GM19468 (cell line): ENCODE results near the gene LCN15.
A peak's percentile ranks its signal among the peaks of the same experiment; 100 is the strongest.
"Not testable (repeated sequence)": the region's sequence is repeated elsewhere in the genome, so short reads cannot be mapped to it uniquely, and the experiment has no call there.

ENCODE experiments used
- ATAC-seq: cut with Tn5 transposase; IDR thresholded peaks from one replicate; pipeline ENCODE4 v1.9.1; 2021; ENCODE audit warnings: mild to moderate bottlenecking, moderate library complexity, moderate number of reproducible peaks; ENCODE audit not compliant: unreplicated experiment; ENCODE audit errors: extremely low read depth

LCN15 gene

DNA sequence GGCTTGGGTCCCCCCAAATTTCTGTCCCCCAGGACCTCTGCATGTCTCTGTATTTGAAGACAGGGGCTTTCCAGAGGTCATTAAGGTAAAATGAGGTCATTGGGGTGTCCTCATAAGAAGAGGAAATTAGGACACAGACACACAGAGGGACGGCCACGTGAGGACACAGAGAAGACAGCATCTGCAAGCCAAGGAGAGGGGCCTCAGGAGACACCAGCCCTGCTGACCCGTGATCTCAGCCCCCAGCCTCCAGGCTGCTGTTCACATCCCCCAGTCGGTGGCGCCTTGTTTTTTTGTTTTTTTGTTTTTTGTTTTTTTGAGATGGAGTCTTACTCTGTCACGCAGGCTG is 30.7 kb upstream of the LCN15 start:
- no peak for ATAC-seq

DNA sequence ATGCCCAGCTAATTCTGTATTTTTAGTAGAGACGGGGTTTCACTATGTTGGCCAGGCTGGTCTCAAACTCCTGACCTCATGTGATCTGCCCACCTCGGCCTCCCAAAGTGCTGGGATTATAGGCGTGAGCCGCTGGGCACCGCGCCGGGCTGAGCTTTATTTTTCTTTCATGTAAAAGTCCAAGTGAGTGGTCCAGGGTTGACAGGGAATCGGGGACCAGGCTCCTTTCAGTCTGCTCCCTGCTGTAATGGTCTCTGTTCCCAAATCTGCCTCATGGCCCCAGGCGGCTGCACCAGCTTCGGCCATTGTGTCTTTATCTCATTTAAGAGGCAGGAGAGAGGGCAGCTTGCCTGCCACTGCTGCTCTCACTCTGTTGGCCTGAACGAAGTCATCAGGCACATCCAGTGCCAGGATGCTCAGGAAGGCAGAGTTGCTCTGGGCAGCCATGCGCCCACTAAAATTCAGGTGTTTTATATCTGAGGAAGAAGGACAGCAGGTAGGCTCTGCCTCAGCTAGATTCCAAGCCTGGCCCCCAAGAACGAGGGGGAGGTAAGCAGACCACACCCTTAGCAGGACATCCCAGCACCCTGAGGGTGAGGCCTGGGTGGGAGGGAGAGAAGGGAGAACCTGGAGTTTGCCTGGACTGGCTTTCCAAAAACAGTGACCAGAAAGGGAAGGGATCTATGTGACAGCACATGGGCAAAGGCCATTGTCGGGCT is 30.1 kb upstream of the LCN15 start:
- ATAC-seq, result no peak

DNA sequence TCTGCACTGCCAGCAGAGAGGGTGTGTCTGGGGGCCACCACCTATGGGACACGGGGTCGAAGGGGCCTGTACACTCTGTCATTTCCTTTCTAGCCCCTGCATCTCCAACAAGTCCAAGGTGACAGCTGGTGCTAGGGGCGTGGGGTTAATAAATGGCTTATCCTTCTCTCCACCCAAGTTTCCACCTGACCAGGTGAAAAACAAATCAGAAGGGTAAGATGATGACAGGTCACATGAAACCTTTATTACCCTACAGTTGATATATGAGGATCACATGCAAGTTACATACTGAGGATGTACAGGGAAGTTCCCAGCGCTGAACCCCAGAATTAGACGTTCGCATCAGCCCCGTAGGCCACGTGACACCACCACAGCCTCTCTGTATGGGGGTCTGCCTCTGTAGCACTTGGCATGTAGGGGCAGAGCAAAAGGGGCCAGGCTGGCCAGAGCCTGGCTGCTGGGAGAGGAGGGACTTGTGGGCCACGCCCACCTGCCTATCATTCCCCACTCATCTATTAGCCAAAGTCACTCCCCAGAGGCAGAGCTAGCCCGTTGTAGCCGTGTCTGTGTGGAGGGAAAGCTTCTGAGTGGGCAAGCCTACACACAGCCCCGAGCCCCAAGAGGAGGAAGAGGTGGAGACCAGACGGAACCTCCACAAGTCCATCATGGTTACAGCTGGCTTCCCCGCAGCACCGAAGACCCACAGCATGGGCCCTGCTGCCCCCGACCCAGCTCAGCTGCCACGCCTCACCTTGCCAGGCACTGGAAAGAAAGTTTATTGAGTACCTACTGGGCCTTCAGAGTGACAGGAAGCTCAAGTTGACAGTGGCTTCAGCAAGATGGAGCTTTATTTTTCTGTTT is 29.0 kb upstream of the LCN15 start:
- no peak for ATAC-seq

DNA sequence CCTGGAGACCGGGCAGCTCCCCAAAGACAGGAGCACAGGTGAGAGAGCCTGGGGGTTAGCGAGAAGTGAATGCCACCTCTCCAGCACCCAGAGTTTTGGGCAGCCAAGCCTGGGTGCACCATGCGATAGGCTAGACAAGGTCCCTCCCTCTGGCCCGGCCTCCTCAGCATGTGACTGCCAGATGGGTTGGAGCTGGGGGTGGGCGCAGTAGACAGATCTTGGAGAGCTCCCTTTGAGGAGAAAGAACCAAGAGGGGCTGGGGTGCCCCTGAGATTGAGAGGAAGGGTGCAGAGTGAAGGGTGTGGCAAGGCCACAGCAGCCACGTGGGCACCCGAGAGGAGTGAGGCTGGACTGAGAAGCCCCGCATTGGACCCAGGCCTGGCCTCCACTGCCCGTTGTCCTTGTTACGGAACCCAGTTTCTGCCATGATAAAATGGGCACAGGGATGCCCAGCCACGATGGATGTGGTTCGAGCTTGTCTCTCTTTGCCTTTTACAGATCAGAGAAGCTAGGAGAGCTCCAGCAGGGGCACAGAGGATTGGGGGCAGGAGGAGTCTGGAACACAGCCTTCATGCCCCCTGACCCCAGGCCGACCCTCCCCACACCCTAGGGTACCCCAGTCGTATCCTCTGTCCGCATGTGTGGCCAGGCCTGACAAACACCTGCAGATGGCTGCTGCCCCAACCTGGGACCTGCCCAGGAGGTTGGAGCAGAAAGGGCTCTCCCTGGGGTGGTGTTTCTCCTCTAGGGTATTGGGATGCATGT is 28.2 kb upstream of the LCN15 start:
- no peak for ATAC-seq

DNA sequence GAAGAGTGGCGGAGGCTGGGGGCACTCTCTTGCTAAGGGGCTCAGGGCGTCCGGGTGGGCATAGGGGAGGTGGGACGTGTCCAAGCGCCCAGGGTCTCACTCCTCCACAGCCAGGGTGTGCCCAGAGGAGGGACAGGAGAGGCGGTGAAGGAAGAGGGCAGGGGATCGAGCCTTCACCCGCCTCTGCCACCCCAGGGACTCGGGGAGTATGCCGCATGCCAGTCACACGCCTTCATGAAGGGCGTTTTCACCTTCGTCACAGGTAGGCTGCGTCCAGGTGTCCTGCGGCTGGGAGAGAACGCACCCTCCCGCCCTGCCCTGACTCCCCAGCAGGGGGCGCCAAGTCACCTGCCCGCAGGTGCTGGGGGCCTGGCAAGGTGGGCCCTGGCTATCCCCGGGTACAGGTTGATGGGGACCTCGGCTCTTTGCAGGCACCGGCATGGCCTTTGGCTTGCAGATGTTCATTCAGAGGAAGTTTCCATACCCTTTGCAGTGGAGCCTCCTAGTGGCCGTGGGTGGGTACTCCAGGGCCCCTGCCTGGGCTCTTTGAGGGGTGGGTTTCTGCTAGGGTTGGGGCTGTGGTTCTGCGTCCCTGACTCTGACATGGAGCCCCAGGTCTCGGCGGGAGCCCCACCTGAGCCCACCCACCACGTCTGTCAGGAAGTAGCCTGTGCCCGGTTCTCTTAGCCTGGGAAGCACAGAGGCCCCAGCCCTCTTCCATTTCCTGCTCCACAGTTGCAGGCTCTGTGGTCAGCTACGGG is 27.4 kb upstream of the LCN15 start:
- ATAC-seq, result no peak

DNA sequence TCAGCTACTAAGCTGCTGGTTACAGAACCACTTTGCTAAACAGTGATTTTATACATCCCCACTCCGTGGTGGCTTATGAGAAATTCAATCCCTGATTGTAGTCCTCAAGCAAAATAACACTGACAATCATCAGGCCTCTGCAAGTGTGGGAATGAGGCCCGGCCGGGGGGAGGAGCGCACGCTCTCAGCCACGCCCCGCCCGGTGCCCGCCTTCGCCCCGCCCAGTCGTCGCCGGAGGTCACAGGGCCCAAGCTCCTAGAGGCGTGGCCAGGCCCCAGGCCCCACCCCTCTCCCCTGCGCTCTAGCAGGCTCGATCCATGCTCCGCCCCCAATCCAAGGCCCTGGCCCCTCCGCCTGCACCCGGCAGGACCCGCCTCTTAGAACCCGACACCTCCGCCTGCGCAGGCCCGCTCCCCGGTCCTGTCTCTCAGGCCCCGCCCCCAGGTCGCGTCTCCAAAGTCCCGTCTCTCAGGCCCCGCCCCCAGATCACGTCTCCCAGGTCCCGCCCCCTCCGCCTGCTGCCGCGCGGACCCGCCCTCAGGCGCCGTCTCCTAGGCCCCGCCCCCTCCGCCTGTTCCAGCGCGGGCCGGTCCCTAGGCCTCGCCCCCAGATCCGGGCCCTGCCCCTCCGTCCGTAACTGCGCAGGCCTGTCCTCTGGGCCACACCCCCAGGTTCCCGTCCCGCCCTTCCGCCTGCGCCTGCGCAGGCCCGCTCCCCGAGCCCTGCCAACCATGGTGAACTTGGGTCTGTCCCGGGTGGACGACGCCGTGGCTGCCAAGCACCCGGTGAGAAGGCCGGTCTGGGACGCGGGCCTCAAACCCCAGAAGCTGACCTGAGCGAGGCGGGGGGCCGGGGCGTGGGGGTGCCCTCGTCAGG is 26.6 kb upstream of the LCN15 start, which contains the start of gene TMEM141:
Gene TMEM141, plus strand, starts transcription at position 705 of the 876 bp plus-strand sequence. Its CDS starts 27 bp downstream, at position 732.
- peak; percentile 72 for ATAC-seq

DNA sequence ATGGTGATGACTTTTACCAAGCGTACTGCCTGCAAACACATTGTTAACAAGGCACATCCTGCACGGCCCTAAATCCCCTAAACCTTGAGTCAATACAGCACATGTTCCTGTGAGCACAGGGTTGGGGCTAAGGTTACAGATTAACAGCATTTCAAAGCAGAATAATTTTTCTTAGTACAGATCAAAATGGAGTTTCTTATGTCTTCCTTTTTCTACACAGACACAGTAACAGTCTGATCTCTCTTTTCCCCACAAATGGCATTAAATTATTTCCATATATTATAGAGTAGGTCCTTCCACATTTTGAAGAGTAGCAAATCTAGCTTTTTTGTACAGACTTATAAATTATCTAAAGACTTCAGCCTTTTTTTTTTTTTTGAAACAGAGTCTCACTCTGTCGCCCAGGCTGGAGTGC is 25.2 kb upstream of the LCN15 start:
- no peak for ATAC-seq

DNA sequence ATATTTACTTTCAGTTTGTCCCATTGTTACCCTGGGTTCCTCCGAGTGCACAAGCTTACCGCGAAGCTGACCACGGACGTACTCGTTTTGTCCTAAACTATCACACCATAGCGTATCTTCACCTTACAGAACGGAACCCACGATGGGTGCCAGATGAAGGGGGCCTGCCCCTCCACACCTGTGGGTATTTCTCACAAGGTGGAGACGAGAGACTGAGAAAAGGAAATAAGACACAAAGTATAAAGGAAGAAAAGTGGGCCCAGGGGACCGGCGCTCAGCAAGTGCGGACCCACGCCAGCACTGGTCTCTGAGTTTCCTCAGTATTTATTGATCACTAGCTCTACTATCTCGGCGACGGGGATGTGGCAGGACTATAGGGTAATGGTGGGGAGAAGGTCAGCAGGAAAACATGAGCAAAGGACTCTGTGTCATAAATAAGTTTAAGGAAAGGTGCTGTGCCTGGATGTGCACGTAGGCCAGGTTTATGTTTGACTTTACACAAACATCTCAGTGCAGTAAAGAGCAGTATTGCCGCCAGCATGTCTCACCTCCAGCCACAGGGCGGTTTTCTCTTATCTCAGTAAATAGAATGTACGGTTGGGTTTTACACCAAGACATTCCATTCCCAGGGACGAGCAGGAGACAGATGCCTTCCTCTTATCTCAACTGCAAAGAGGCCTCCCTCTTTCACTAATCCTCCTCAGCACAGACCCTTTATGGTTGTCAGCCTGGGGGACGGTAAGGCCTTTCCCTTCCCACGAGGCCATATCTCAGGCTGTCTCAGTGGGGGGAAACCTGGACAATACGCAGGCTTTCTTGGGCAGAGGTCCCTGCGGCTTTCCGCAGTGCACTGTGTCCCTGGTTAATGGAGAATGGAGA is 24.6 kb upstream of the LCN15 start:
- ATAC-seq, result not testable (repeated sequence)

DNA sequence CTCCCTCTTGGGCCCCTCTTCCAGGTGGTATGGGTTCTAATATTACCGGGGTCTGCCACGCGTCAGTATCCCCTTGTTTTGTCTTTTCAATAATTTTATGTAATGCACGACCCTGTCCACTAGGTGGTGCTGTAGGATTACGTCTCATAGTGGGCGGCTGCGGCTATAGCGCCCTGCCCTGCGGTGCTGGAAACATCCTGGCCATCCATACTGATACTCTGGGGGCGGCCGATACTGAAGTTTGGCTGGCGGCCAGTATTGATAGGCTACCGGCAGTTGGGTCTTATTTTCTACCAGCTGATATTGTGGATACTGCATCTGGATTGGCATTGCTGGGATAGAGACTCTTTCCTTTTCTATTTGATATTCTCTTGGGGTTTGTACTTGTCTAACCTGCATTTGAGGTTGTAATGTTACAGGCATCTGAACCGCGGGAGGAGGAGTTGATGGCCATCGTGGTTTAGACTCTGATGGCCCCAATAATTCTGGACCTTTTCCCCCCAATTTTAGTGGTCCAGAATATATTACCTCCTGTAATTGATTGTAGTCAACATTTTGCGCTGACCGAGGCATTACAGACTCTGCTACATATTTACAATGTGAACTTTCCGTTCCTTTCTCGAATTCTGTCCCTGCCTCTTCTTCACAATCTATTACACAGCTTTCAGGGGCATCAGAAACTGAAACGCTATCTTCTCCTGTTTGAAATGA is 23.5 kb upstream of the LCN15 start:
- ATAC-seq, result no peak

DNA sequence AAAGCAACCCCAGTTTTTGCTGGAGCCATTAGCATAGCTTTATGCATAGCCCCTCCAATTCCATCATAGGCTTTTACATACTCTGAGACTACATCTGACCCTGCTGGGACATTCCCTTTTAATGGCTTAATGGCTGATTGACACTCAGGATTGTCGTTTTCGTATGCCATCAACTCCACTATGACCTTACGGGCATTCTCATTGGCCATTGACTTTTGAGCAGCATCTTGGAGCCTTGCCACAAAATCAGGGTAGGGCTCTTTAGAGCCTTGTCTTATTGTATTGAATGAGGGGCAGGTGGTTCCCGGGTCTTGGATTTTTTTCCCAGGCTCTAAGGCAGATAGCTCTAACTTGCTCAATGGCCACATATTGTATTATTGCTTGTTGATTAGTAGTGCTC is 22.7 kb upstream of the LCN15 start:
- not testable (repeated sequence) for ATAC-seq

DNA sequence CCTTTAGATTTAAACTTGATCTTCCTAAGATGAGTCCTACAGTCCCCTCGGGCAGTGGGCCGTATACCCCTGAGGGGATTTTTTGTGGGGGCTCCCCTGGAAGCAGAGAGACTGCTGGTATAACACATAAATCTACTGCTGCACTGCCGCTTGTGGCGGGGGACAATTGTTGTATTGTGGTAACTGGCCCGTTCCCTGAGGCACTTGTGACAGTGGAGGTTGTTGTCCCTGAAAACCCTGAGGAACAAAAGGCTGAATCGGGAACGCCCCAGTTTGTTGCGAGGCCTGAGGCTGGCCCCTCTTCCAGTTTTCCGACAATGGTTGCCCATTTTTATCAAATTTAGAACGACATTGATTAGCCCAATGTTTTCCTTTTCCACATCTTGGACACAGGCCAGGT is 22.1 kb upstream of the LCN15 start:
- ATAC-seq, result no peak

DNA sequence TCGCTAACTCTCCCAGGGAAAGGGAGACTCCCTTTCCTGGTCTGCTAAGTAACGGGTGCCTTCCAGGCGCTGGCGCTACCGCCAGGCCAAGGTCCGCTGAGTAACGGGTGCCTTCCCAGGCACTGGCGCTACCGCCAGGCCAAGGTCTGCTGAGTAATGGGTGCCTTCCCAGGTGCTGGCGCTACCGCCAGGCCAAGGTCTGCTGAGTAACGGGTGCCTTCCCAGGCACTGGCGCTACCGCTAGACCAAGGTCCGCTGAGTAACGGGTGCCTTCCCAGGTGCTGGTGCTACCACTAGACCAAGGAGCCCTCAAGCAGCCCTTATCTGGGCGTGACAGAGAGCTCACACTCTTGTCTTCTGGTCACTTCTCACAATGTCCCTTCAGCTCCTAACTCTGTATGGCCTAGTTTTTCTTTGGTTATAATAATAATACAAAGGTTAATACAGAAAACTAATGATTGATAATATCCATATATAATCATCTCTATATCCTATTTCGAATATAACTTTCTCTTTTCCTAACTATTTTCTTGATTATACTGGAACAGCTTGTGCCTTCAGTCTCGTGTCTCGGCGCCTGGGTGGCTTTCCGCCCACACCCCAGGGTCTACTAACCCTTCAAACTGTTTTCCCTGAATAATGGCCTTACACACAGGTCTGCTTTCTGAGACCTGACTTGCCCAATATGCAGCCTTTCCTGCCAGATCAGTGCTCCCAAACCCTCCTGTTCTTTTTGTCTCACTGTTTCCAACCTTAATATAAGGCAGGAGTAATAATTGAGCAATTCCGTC is 21.4 kb upstream of the LCN15 start:
- not testable (repeated sequence) for ATAC-seq

DNA sequence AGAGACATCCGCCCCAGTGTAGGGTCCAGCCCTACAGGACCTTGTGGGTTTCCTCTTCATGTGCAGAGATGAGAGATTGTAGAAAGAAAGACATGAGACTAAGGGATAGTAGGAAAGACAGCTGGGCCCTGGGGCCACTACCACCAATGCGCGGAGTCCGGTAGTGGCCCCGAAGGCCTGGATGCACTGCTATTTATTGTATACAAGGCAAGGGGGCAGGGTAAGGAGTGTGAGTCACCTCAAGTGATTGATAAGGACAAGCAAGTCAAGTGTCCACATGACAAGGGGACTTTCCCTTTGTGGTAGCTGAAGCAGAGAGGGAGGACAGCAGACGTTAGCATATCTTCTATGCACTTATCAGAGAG is 20.7 kb upstream of the LCN15 start:
- ATAC-seq, result no peak

DNA sequence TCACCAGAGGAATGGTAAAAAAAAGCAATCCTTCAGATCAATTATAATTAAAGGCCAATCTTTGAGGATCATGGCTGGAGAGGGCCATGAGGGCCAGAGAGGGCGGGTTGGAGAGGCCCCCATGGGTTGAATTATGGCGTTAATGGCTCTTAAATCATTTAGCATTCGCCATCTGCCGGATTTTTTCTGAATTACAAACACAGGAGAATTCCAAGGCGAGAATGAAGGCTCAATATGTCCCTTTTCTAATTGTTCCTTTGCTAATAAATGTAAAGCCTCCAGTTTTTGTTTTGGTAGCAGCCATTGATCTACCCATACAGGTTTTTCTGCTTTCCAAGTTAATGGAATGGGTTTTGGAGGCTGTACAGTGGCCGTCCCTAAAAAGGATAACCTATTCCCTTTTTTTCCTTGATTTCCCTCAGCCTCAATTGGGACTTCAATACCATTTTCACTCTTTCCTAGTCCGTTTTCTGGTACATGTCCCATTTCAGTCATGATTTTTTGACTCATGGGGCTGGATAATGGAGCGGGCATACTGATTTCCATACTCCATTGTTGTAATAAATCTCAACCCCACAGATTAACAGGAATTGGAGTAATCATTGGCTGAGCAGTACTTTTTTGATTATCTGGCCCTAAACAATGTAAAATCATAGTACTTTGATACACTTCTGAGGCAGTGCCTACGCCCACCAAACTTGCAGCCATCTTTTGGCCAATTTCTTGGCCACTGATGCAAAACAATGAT is 20.1 kb upstream of the LCN15 start:
- no peak for ATAC-seq

DNA sequence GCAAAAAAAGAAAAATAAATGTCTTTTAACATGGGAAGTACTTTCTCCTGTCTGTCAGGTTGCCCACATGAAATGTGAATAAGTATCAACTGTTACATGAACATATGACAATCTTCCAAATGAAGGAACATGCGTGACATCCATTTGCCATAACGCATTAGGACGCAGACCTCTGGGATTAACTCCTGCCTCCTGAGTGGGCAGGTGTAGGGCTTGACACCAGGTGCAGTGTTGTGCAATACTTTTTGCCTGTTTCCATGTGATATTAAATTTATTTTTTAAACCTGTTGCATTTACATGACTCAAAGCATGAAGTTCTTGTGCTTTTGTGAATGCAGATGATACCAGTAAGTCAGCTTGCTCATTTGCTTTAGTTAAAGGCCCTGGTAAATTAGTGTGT is 18.1 kb upstream of the LCN15 start:
- ATAC-seq, result no peak

DNA sequence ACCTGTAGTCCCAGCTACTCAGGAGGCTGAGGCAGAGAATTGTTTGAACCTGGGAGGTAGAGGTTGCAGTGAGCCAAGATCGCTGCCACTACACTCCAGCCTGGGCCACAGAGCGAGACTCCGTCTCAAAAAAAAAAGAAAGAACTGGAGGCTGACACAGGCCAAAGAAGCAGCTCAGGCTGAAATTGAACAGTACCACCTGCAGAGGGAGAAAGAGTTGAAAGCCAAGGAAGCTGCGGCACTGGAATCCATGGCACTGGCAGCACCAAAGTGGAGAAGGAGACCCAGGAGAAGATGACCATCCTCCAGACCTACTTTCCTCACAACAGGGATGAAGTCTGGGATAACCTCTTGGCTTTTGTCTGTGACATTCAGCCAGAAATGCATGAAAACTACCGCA is 15.5 kb upstream of the LCN15 start:
- no peak for ATAC-seq
